Lung (tissue), 12 donors: ENCODE data around the gene DTWD2. TPM values are rescaled to one million over a fixed set of nuclear protein-coding genes. Genes with fewer than 3 reads are reported as not detected.

ENCODE experiments used
- ATAC-seq: fragments of 200-7000 bp; cut with Tn5 transposase; one replicate; pipeline ENCODE4 v1.9.1; 2020; ENCODE audit warnings: moderate number of reproducible peaks; ENCODE audit not compliant: insufficient read depth, low FRiP score
- DNase-seq, 3 donors: peaks; one replicate each; pipeline ENCODE4 v3.0.0-alpha.2; 2013 to 2017
- H3K27ac ChIP-seq, 2 donors: one replicate each; pipeline ENCODE4 v1.5.1; 2013; ENCODE audit warnings: mild to moderate bottlenecking in 2 of 2, moderate library complexity in 2 of 2, control low read depth in 1 of 2, inconsistent platforms in 1 of 2, low read depth in 1 of 2, low read length in 1 of 2
- H3K27me3 ChIP-seq, 3 donors: one replicate each; pipeline ENCODE4 v1.5.1; 2013; ENCODE audit warnings: low read length in 2 of 3; ENCODE audit not compliant: control insufficient read depth in 3 of 3, insufficient read depth in 3 of 3
- H3K36me3 ChIP-seq, 4 donors: one replicate each; pipeline ENCODE4 v1.5.1; 2013; ENCODE audit warnings: low read length in 4 of 4, mild to moderate bottlenecking in 1 of 4, moderate library complexity in 1 of 4; ENCODE audit not compliant: control insufficient read depth in 4 of 4, insufficient read depth in 4 of 4
- H3K4me1 ChIP-seq, 5 donors: one replicate each; pipeline ENCODE4 v1.5.1; 2013; ENCODE audit warnings: low read length in 5 of 5, mild to moderate bottlenecking in 2 of 5, moderate library complexity in 1 of 5; ENCODE audit not compliant: control insufficient read depth in 5 of 5, insufficient read depth in 5 of 5
- H3K4me3 ChIP-seq: one replicate; pipeline ENCODE4 v1.5.1; 2013; ENCODE audit warnings: mild to moderate bottlenecking, control low read depth, moderate library complexity
- H3K9ac ChIP-seq, 2 donors: one replicate each; pipeline ENCODE4 v1.5.1; 2013; ENCODE audit warnings: low read length in 2 of 2, control low read depth in 1 of 2; ENCODE audit not compliant: insufficient read depth in 1 of 2
- H3K9me3 ChIP-seq, 4 donors: one replicate each; pipeline ENCODE4 v1.5.1; 2013; ENCODE audit warnings: low read length in 3 of 4, mild to moderate bottlenecking in 1 of 4, moderate library complexity in 1 of 4; ENCODE audit not compliant: control insufficient read depth in 4 of 4, insufficient read depth in 3 of 4
- WGBS, 2 donors: extraction: QIAGEN DNeasy Blood & Tissue Kit; methylation state at CpG; one replicate each; pipeline ENCODE4 v1.1.7; 2013; 5-methylcytosine and 5-hydroxymethylcytosine counted together
- polyA plus RNA-seq, 2 donors: library from polyadenylated mRNA; stranded (reverse); fragments of 200-250 nt; gene quantifications; one replicate each; pipeline ENCODE4 v1.2.1, GENCODE V29; 2013
- total RNA-seq, 2 donors: library from RNA; depleted of rRNA in 1 of 2; stranded (reverse); fragments of >200 nt in 1 of 2; gene quantifications; one replicate each; pipeline ENCODE4 v1.2.1, GENCODE V29; 2014 to 2021
- TF ChIP-seq, protein P1 (sequence below): IDR thresholded peaks from 2 replicates; pipeline ENCODE4 v1.5.1; 2012; ENCODE audit warnings: mild to moderate bottlenecking; ENCODE audit errors: control extremely low read depth, extremely low read depth
- donor health status: control.
- donor health status: control.
- donor health status: Bipolar disorder and iron deficiency.
- donor health status: healthy.
- donor health status: DM: yes; HTN: yes; CAD: no.

The DTWD2 gene
- total and polyA plus RNA-seq, 4 donors, result 1.7 to 11.4 (median 5.2) TPM

DNA sequence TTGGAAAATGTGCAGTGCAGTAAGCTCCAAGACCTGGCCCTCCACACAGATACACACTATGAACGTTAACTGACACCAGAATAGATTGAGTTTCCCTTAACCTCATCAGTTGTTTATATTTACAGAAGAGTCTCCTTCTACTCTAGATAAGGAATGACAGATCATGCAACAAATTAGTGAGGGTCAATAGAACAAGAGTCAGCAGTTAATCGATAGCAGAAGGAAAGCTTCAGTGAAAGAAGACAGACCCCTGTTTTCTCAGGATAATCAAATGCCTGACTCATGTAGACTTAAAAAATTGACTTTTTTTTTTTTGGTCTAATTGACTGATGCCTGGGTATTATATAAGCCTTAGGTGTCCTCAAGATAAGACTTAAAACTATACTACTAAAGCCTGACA lies 179.9 kb downstream of the DTWD2 start:
- no peak overlapping the region for H3K4me3 ChIP-seq
- no peak overlapping the region for H3K27ac ChIP-seq
- H3K4me1 ChIP-seq, result no peaks in the 10 kb centered on the region
- TF ChIP-seq, protein P1, sequence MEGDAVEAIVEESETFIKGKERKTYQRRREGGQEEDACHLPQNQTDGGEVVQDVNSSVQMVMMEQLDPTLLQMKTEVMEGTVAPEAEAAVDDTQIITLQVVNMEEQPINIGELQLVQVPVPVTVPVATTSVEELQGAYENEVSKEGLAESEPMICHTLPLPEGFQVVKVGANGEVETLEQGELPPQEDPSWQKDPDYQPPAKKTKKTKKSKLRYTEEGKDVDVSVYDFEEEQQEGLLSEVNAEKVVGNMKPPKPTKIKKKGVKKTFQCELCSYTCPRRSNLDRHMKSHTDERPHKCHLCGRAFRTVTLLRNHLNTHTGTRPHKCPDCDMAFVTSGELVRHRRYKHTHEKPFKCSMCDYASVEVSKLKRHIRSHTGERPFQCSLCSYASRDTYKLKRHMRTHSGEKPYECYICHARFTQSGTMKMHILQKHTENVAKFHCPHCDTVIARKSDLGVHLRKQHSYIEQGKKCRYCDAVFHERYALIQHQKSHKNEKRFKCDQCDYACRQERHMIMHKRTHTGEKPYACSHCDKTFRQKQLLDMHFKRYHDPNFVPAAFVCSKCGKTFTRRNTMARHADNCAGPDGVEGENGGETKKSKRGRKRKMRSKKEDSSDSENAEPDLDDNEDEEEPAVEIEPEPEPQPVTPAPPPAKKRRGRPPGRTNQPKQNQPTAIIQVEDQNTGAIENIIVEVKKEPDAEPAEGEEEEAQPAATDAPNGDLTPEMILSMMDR, result no peak
- WGBS, 2 donors, result 45 to 73% methylated on average over 2 of the region's 2 CpGs
- no peaks in the 10 kb centered on the region for H3K27me3 ChIP-seq
- H3K36me3 ChIP-seq, result no peaks in the 10 kb centered on the region
- no peak overlapping the region for H3K9ac ChIP-seq
- no peak for ATAC-seq
- DNase-seq, result no peak
- H3K9me3 ChIP-seq, result peaks cover 0 to 4% (median 0%) of the 10 kb centered on the region in 4 donors

DNA sequence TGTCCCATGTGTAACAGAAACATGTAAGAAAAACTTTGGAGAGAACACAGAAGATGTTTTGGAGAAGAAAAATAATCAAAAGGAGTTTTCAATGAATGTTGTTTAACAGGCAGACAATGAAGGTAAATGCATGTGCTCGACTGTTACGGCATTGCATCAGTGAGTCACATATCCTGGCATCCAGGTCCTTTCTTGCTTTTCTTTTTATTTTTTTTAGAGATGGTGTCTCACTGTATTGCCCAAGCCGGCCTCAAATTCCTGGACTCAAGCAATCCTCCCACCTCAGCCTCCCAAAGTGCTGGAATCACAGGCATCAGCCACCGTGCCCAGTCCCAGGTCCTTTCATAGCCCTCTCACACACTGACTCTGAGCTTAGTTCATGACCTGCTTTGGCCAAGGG lies 181.8 kb downstream of the DTWD2 start:
- WGBS, 2 donors, result 95 to 96% methylated on average over 4 of the region's 4 CpGs
- no peak overlapping the region for H3K4me3 ChIP-seq
- peaks cover 0 to 4% (median 0%) of the 10 kb centered on the region in 4 donors for H3K9me3 ChIP-seq
- DNase-seq (no peak), ATAC-seq (no peak)
- TF ChIP-seq, protein P1, result no peak
- H3K27ac ChIP-seq, result no peak overlapping the region
- no peaks in the 10 kb centered on the region for H3K36me3 ChIP-seq
- no peak overlapping the region for H3K9ac ChIP-seq
- H3K4me1 ChIP-seq, result no peaks in the 10 kb centered on the region
- no peaks in the 10 kb centered on the region for H3K27me3 ChIP-seq

DNA sequence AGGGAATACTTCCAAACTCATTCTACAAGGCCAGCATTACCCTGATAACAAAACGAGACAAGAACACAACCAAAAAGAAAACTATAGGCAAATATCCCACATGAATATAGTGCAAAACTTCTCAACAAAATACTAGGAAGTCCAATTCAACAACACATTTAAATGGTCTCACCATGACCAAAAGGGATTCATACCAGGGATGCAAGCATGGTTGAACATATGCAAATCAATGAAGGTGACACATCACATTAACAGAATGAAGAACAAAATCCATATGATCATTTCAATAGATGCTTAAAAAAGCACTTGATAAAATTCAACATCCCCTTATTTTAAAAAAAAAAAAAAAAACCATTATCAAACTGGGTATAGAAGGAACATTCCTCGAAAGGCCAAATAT lies 186.0 kb downstream of the DTWD2 start:
- DNase-seq (no peak), ATAC-seq (no peak)
- no peak overlapping the region for H3K9ac ChIP-seq
- no peaks in the 10 kb centered on the region for H3K27me3 ChIP-seq
- TF ChIP-seq, protein P1, result no peak
- H3K4me1 ChIP-seq, result no peaks in the 10 kb centered on the region
- 91 to 92% methylated on average over 2 of the region's 2 CpGs for WGBS, 2 donors
- H3K27ac ChIP-seq, result no peak overlapping the region
- H3K36me3 ChIP-seq, result no peaks in the 10 kb centered on the region
- H3K9me3 ChIP-seq, result no peaks in the 10 kb centered on the region
- no peak overlapping the region for H3K4me3 ChIP-seq

DNA sequence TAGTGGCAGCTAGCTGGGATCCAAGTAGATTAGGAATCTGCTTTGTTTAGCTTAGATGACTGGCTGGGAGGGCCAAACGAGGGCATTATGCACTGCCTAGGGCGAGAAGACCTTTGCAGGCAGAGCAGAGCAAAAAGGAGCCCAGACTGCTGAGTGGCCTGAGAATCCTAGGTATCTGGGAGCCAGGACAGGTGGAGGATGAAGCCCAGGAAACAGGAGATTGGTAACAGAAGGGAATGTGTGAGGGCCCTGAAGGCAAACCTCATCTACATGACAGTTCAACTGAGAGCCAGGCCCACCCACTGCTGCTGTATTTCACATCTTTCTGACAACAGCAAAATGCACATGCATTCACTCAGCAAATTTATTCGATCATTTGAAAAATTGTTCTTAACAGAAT lies 192.3 kb downstream of the DTWD2 start:
- Histone ChIP-seq H3K27me3 (no peaks in the 10 kb centered on the region), H3K9me3 (no peaks in the 10 kb centered on the region), H3K9ac (no peak overlapping the region), H3K4me1 (peaks cover 0 to 20% (median 3%) of the 10 kb centered on the region in 5 donors), H3K36me3 (no peaks in the 10 kb centered on the region), H3K4me3 (no peak overlapping the region), H3K27ac (no peak overlapping the region)
- TF ChIP-seq, protein P1, result no peak
- DNase-seq (no peak), ATAC-seq (no peak)
- 85 to 88% methylated on average over 3 of the region's 3 CpGs for WGBS, 2 donors
